Purkinje cell (primary cell): ENCODE measurements around the gene TBX19. TPM values are rescaled to one million over a fixed set of nuclear protein-coding genes. Genes with fewer than 3 reads are reported as not detected.

Experiments
- polyA plus RNA-seq: library from polyadenylated mRNA; unstranded; fragments of >200 nt; fragmentation: Nextera tagmentation; gene quantifications from 2 replicates; pipeline ENCODE4 v1.2.1, GENCODE V29; 2014

TBX19 gene
- not detected in 2 replicates for polyA plus RNA-seq

DNA sequence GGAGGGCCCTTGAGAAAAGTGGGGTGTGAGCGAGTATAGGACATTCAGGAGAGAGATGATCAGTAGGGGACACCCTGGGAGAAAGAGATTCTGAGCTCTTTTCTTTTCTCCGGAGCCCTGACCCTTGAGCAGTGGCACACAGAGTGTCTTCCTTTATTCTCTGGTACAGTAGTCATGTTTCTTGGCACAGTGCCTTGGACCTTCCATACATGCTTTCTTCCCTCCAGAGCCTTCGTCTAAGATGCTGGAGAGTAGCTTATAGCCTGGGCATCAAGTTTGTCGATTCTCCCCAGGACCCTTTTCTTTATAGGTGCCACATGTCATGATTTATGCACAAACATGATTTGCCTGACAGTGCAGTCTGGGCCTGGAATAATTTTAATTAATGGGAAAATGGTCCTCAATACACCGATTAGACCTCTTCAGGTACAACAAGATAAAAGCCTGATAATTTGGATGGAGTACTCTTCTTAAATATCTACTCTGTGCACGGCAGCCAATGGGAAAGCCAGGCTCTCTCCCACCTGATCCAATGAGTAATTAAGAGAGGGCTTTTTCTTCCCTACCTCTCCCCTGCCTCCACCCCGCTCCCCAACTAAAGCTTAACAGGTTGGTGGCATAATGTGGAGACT is at the start of gene TBX19:
Gene TBX19, plus strand, starts transcription at position 582 of the 632 bp plus-strand sequence. CDS start 214 bp downstream, outside the sequence.

Other genes with a start within 250 kb of the TBX19 start
- 1.8 and 2.0 TPM in 2 replicates for gene GPR161, start 143.9 kb upstream of the TBX19 start, polyA plus RNA-seq
- gene TIPRL, start 101.9 kb upstream of the TBX19 start, polyA plus RNA-seq: 46.3 and 55.9 TPM in 2 replicates
- gene SFT2D2, start 54.9 kb upstream of the TBX19 start, polyA plus RNA-seq: 0.40 and 0.59 TPM in 2 replicates